NCI-H2081 (cell line): ENCODE measurements around the gene S100A10.
A peak's percentile ranks its signal among the peaks of the same experiment; 100 is the strongest.

Experiments
- DNase-seq, 2 experiments: peaks; one replicate each; lab custom pipeline; 2025; lab: John Stamatoyannopoulos, UW

Gene S100A10

GRCh38 chr1:151988405-151988923 lies 5.2 kb downstream of the S100A10 start:
- DNase-seq, result no peak

- no peak for DNase-seq
Measured at GRCh38 chr1:151986501-151987190, 7.0 kb downstream of the S100A10 start.

GRCh38 chr1:151985768-151986167 lies 7.9 kb downstream of the S100A10 start:
- DNase-seq, result no peak

GRCh38 chr1:151985270-151985669 lies 8.4 kb downstream of the S100A10 start:
- no peak for DNase-seq

GRCh38 chr1:151984313-151984956 lies 9.2 kb downstream of the S100A10 start:
- DNase-seq, result no peak

- no peak for DNase-seq
Measured at GRCh38 chr1:151982300-151983005, 11.2 kb downstream of the S100A10 start.

- DNase-seq, result no peak
Measured at GRCh38 chr1:151981178-151981525, 12.5 kb downstream of the S100A10 start.

- no peak for DNase-seq
Measured at GRCh38 chr1:151980287-151981177, 13.1 kb downstream of the S100A10 start.

GRCh38 chr1:151978922-151979321 lies 14.7 kb downstream of the S100A10 start:
- no peak for DNase-seq

GRCh38 chr1:151977662-151978230 lies 15.9 kb downstream of the S100A10 start:
- no peak for DNase-seq

GRCh38 chr1:151976858-151977257 lies 16.8 kb downstream of the S100A10 start:
- DNase-seq, result no peak

GRCh38 chr1:151976015-151976343 lies 17.7 kb downstream of the S100A10 start:
- DNase-seq, result no peak

- DNase-seq, result no peak
Measured at GRCh38 chr1:151975311-151976014, 18.2 kb downstream of the S100A10 start.

GRCh38 chr1:151972542-151973248 lies 21.0 kb downstream of the S100A10 start:
- DNase-seq, result no peak

GRCh38 chr1:151970626-151971025 lies 23.0 kb downstream of the S100A10 start:
- DNase-seq, result no peak

- no peak for DNase-seq
Measured at GRCh38 chr1:151970128-151970527, 23.5 kb downstream of the S100A10 start.

- DNase-seq, result no peak
Measured at GRCh38 chr1:151968791-151969399, 24.8 kb downstream of the S100A10 start.

GRCh38 chr1:151968058-151968457 lies 25.6 kb downstream of the S100A10 start:
- DNase-seq, result peak in 1 of 2 experiments; percentile 27

GRCh38 chr1:151967091-151967490 lies 26.6 kb downstream of the S100A10 start:
- DNase-seq, result no peak

- DNase-seq, result no peak
Measured at GRCh38 chr1:151966061-151966460, 27.6 kb downstream of the S100A10 start.
